ENCODE data around the gene WDR27. TPM values are rescaled to one million over a fixed set of nuclear protein-coding genes. Genes with fewer than 3 reads are reported as not detected.
"Not testable (repeated sequence)": the region's sequence is repeated elsewhere in the genome, so short reads cannot be mapped to it uniquely, and the experiment has no call there.

Gene WDR27
- total RNA-seq, 1 experiment from 2014 or later: 18.0 TPM

GRCh38 chr6:169451065-169451838 lies 250.6 kb downstream of the WDR27 start:
- Histone ChIP-seq H3K4me3 (peak overlapping the region; percentile 43), H3K9me3 (no peaks in the 10 kb centered on the region), H3K27me3 (no peaks in the 10 kb centered on the region), H3K36me3 (no peaks in the 10 kb centered on the region)
- DNase-seq: no peak

- no peaks in the 10 kb centered on the region for H3K9me3 ChIP-seq
- H3K4me3 ChIP-seq: no peak overlapping the region
- no peak for DNase-seq
- H3K36me3 ChIP-seq: no peaks in the 10 kb centered on the region
- no peaks in the 10 kb centered on the region for H3K27me3 ChIP-seq
Measured at GRCh38 chr6:169450097-169450496, 251.7 kb downstream of the WDR27 start.

- no peak for DNase-seq
- Histone ChIP-seq H3K27me3 (no peaks in the 10 kb centered on the region), H3K4me3 (no peak overlapping the region), H3K36me3 (no peaks in the 10 kb centered on the region), H3K9me3 (no peaks in the 10 kb centered on the region)
Measured at GRCh38 chr6:169449221-169449620, 252.6 kb downstream of the WDR27 start.

- Histone ChIP-seq H3K9me3 (no peaks in the 10 kb centered on the region), H3K27me3 (no peaks in the 10 kb centered on the region), H3K4me3 (no peak overlapping the region), H3K36me3 (no peaks in the 10 kb centered on the region)
- no peak for DNase-seq
Measured at GRCh38 chr6:169445661-169446581, 255.9 kb downstream of the WDR27 start.

GRCh38 chr6:169445227-169445626 lies 256.6 kb downstream of the WDR27 start:
- H3K27me3 ChIP-seq: no peaks in the 10 kb centered on the region
- no peak for DNase-seq
- no peaks in the 10 kb centered on the region for H3K36me3 ChIP-seq
- no peaks in the 10 kb centered on the region for H3K9me3 ChIP-seq
- no peak overlapping the region for H3K4me3 ChIP-seq

GRCh38 chr6:169441292-169441691 lies 260.5 kb downstream of the WDR27 start:
- DNase-seq: no peak
- Histone ChIP-seq H3K27me3 (no peaks in the 10 kb centered on the region), H3K9me3 (no peaks in the 10 kb centered on the region), H3K4me3 (no peak overlapping the region), H3K36me3 (no peaks in the 10 kb centered on the region)

GRCh38 chr6:169439710-169440109 lies 262.1 kb downstream of the WDR27 start:
- H3K4me3 ChIP-seq: no peak overlapping the region
- no peaks in the 10 kb centered on the region for H3K36me3 ChIP-seq
- no peaks in the 10 kb centered on the region for H3K27me3 ChIP-seq
- H3K9me3 ChIP-seq: no peaks in the 10 kb centered on the region
- DNase-seq: no peak

- not testable (repeated sequence) for H3K27me3 ChIP-seq, H3K36me3 ChIP-seq, DNase-seq, H3K4me3 ChIP-seq
- H3K9me3 ChIP-seq: peaks cover 20% of the 10 kb centered on the region; the same call in 1 of the 2 replicates
Measured at GRCh38 chr6:169434554-169434953, 267.3 kb downstream of the WDR27 start.

- no peak overlapping the region for H3K4me3 ChIP-seq
- no peak for DNase-seq
- no peaks in the 10 kb centered on the region for H3K36me3 ChIP-seq
- peaks cover 17% of the 10 kb centered on the region; the same call in 1 of the 2 replicates for H3K9me3 ChIP-seq
- no peaks in the 10 kb centered on the region for H3K27me3 ChIP-seq
Measured at GRCh38 chr6:169429001-169429400, 272.8 kb downstream of the WDR27 start.

GRCh38 chr6:169428532-169428931 lies 273.3 kb downstream of the WDR27 start:
- no peak for DNase-seq

GRCh38 chr6:169427856-169428255 lies 274.0 kb downstream of the WDR27 start:
- Histone ChIP-seq H3K36me3 (no peaks in the 10 kb centered on the region), H3K9me3 (peaks cover 11% of the 10 kb centered on the region; the same call in 1 of the 2 replicates), H3K27me3 (no peaks in the 10 kb centered on the region), H3K4me3 (no peak overlapping the region)
- DNase-seq: no peak

More at GRCh38 chr6:169428532-169428931, 273.3 kb downstream of the WDR27 start:
- Histone ChIP-seq H3K4me3 (no peak overlapping the region), H3K36me3 (no peaks in the 10 kb centered on the region), H3K9me3 (peaks cover 12% of the 10 kb centered on the region; the same call in 1 of the 2 replicates), H3K27me3 (no peaks in the 10 kb centered on the region)

GRCh38 chr6:169426611-169427010 lies 275.2 kb downstream of the WDR27 start:
- no peak for DNase-seq
- Histone ChIP-seq H3K36me3 (no peaks in the 10 kb centered on the region), H3K9me3 (0 out of 2 replicates have a peak, but pooled peaks cover 11% of the 10 kb centered on the region), H3K4me3 (no peak overlapping the region), H3K27me3 (no peaks in the 10 kb centered on the region)

- no peak overlapping the region for H3K4me3 ChIP-seq
- H3K9me3 ChIP-seq: 0 out of 2 replicates have a peak, but pooled peaks cover 4% of the 10 kb centered on the region
- no peaks in the 10 kb centered on the region for H3K36me3 ChIP-seq
- H3K27me3 ChIP-seq: no peaks in the 10 kb centered on the region
- DNase-seq: no peak
Measured at GRCh38 chr6:169425628-169426370, 276.0 kb downstream of the WDR27 start.

- H3K36me3 ChIP-seq: no peaks in the 10 kb centered on the region
- no peaks in the 10 kb centered on the region for H3K27me3 ChIP-seq
- no peak overlapping the region for H3K4me3 ChIP-seq
- no peaks in the 10 kb centered on the region for H3K9me3 ChIP-seq
- DNase-seq: no peak
Measured at GRCh38 chr6:169424821-169425240, 277.0 kb downstream of the WDR27 start.

GRCh38 chr6:169424149-169424804 lies 277.6 kb downstream of the WDR27 start:
- no peaks in the 10 kb centered on the region for H3K36me3 ChIP-seq
- no peak overlapping the region for H3K4me3 ChIP-seq
- no peaks in the 10 kb centered on the region for H3K27me3 ChIP-seq
- DNase-seq: no peak
- H3K9me3 ChIP-seq: no peaks in the 10 kb centered on the region

- H3K36me3 ChIP-seq: no peaks in the 10 kb centered on the region
- no peak for DNase-seq
- no peaks in the 10 kb centered on the region for H3K9me3 ChIP-seq
- no peaks in the 10 kb centered on the region for H3K27me3 ChIP-seq
- H3K4me3 ChIP-seq: no peak overlapping the region
Measured at GRCh38 chr6:169421586-169422264, 280.1 kb downstream of the WDR27 start.
